Right atrium auricular region (tissue), 2 donors: ENCODE data around the gene MNS1. TPM values are rescaled to one million over a fixed set of nuclear protein-coding genes. Genes with fewer than 3 reads are reported as not detected.

ENCODE experiments used
- DNase-seq: peaks from one replicate; pipeline ENCODE4 v3.0.0-alpha.2; 2019; ENCODE audit warnings: low spot score
- H3K27ac ChIP-seq, 2 donors: fragments of 200-600 bp; sonication (generic); 1 replicate in 1 of 2; 2 replicates in 1 of 2; pipeline ENCODE4 v1.5.1; 2016 to 2019
- H3K27me3 ChIP-seq, 2 donors: fragments of 200-600 bp; sonication (generic); one replicate each; pipeline versions ENCODE4 v1.5.1 to v1.6.0; 2017 to 2019
- H3K36me3 ChIP-seq: fragments of 200-600 bp; sonication (generic); one replicate; pipeline ENCODE4 v1.5.1; 2016
- H3K4me1 ChIP-seq, 2 donors: fragments of 200-600 bp; sonication (generic); one replicate each; pipeline versions ENCODE4 v1.5.1 to v1.6.0; 2017 to 2019
- H3K4me3 ChIP-seq, 2 donors: fragments of 200-600 bp; sonication (generic); 1 replicate in 1 of 2; 2 replicates in 1 of 2; pipeline ENCODE4 v1.5.1; 2017 to 2019; ENCODE audit warnings: mild to moderate bottlenecking in 1 of 2, moderate library complexity in 1 of 2
- H3K9me3 ChIP-seq, 2 donors: fragments of 200-600 bp; sonication (generic); one replicate each; pipeline ENCODE4 v1.5.1; 2019
- CTCF ChIP-seq, 2 donors: fragments of 200-600 bp; sonication (generic); IDR thresholded peaks; one replicate each; pipeline ENCODE4 v1.5.1; 2019; ENCODE audit warnings: antibody characterized with exemption in 2 of 2
- total RNA-seq, 2 donors: library from RNA; depleted of rRNA; stranded (reverse); fragments of >200 nt; gene quantifications; one replicate each; pipeline ENCODE4 v1.1.0, GENCODE V29; 2016

MNS1 gene
- total RNA-seq, 2 donors from 2014 or later, result 0.51 to 2.0 TPM

GRCh38 chr15:56460947-56461346, 4.0 kb downstream of the MNS1 start:
- Histone ChIP-seq H3K4me1 (peaks cover 0 to 13% of the 10 kb centered on the region in 2 donors), H3K36me3 (no peaks in the 10 kb centered on the region), H3K4me3 (no peak overlapping the region), H3K9me3 (no peaks in the 10 kb centered on the region), H3K27me3 (no peaks in the 10 kb centered on the region), H3K27ac (no peak overlapping the region)
- no peak for TF ChIP-seq CTCF (IDR thresholded peaks at IDR 0.05)
- no peak for DNase-seq

GRCh38 chr15:56460071-56460470, 4.9 kb downstream of the MNS1 start:
- H3K4me1 ChIP-seq, result peaks cover 0 to 7% of the 10 kb centered on the region in 2 donors
- no peak overlapping the region for H3K4me3 ChIP-seq
- no peaks in the 10 kb centered on the region for H3K36me3 ChIP-seq
- no peaks in the 10 kb centered on the region for H3K27me3 ChIP-seq
- DNase-seq, result no peak
- no peak overlapping the region for H3K27ac ChIP-seq
- no peak for TF ChIP-seq CTCF (IDR thresholded peaks at IDR 0.05)
- no peaks in the 10 kb centered on the region for H3K9me3 ChIP-seq

- no peaks in the 10 kb centered on the region for H3K27me3 ChIP-seq
- no peaks in the 10 kb centered on the region for H3K9me3 ChIP-seq
- DNase-seq, result no peak
- no peak overlapping the region for H3K4me3 ChIP-seq
- no peaks in the 10 kb centered on the region for H3K36me3 ChIP-seq
- H3K4me1 ChIP-seq, result peaks cover 0 to 1% of the 10 kb centered on the region in 2 donors
- H3K27ac ChIP-seq, result no peak overlapping the region
- no peak for TF ChIP-seq CTCF (IDR thresholded peaks at IDR 0.05)
These were observed 5.8 kb downstream of the MNS1 start for GRCh38 chr15:56459096-56459495.

GRCh38 chr15:56456229-56456628, 8.7 kb downstream of the MNS1 start:
- H3K27me3 ChIP-seq, result no peaks in the 10 kb centered on the region
- H3K4me1 ChIP-seq, result no peaks in the 10 kb centered on the region
- no peaks in the 10 kb centered on the region for H3K36me3 ChIP-seq
- DNase-seq, result no peak
- no peak overlapping the region for H3K27ac ChIP-seq
- no peaks in the 10 kb centered on the region for H3K9me3 ChIP-seq
- H3K4me3 ChIP-seq, result no peak overlapping the region
- TF ChIP-seq CTCF (IDR thresholded peaks at IDR 0.05), result no peak

GRCh38 chr15:56454836-56455235, 10.1 kb downstream of the MNS1 start:
- H3K4me1 ChIP-seq, result no peaks in the 10 kb centered on the region
- no peak overlapping the region for H3K27ac ChIP-seq
- TF ChIP-seq CTCF (IDR thresholded peaks at IDR 0.05), result no peak
- no peaks in the 10 kb centered on the region for H3K27me3 ChIP-seq
- no peaks in the 10 kb centered on the region for H3K9me3 ChIP-seq
- DNase-seq, result no peak
- no peak overlapping the region for H3K4me3 ChIP-seq
- H3K36me3 ChIP-seq, result no peaks in the 10 kb centered on the region

GRCh38 chr15:56445746-56446145, 19.2 kb downstream of the MNS1 start:
- Histone ChIP-seq H3K4me1 (no peaks in the 10 kb centered on the region), H3K9me3 (no peaks in the 10 kb centered on the region), H3K27ac (no peak overlapping the region), H3K27me3 (no peaks in the 10 kb centered on the region), H3K4me3 (no peak overlapping the region), H3K36me3 (no peaks in the 10 kb centered on the region)
- DNase-seq, result no peak
- TF ChIP-seq CTCF (IDR thresholded peaks at IDR 0.05), result no peak
